HEK293 (cell line): ENCODE data around the gene RIOX2.

ENCODE experiments used
- CTCF ChIA-PET: fragments of 350-600 bp; formaldehyde crosslinking; extraction: SDS; loops from one replicate; lab custom pipeline; 2021; ENCODE audit warnings: antibody characterized with exemption; lab: Yijun Ruan, JAX
- POLR2A ChIA-PET: fragments of 300-600 bp; formaldehyde crosslinking; extraction: SDS; loops from one replicate; lab custom pipeline; 2020; ENCODE audit warnings: antibody characterized with exemption, inconsistent platforms; lab: Yijun Ruan, JAX
- H3K27ac ChIP-seq: fragments of 200-500 bp; sonication (Bioruptor generic); 2 replicates; pipeline ENCODE4 v1.5.1; 2014; ENCODE audit warnings: low read depth, low read length, control low read depth, inconsistent platforms; ENCODE audit errors: extremely low read depth
- H3K36me3 ChIP-seq, 2 experiments: fragments of 200-500 bp in 1 of 2; sonication (Bioruptor generic) in 1 of 2; 1 replicate in 1 of 2; 2 replicates in 1 of 2; pipeline ENCODE4 v1.5.1; 2014 to 2017; ENCODE audit warnings: inconsistent platforms in 2 of 2, low read length in 2 of 2; ENCODE audit not compliant: control insufficient read depth in 2 of 2, insufficient read depth in 1 of 2
- H3K4me1 ChIP-seq: fragments of 200-500 bp; sonication (Bioruptor generic); 2 replicates; pipeline ENCODE4 v1.5.1; 2014; ENCODE audit warnings: mild to moderate bottlenecking, low read length, inconsistent platforms; ENCODE audit not compliant: control insufficient read depth, insufficient read depth
- H3K4me3 ChIP-seq: 2 replicates; pipeline ENCODE4 v1.5.1; 2011; ENCODE audit warnings: low read depth, mild to moderate bottlenecking, control low read depth, low read length, moderate library complexity
- H3K9me3 ChIP-seq: fragments of 200-500 bp; sonication (Bioruptor generic); 2 replicates; pipeline ENCODE4 v1.5.1; 2014; ENCODE audit warnings: low read depth, low read length, inconsistent platforms; ENCODE audit not compliant: control insufficient read depth, insufficient read depth
- KLF16 ChIP-seq: fragments of 450-650 bp; formaldehyde crosslinking; IDR thresholded peaks from 2 replicates; pipeline ENCODE4 v1.5.1; 2017; ENCODE audit warnings: missing biosample characterization, missing genetic modification characterization
- PRDM2 ChIP-seq: fragments of 450-650 bp; formaldehyde crosslinking; IDR thresholded peaks from 2 replicates; pipeline ENCODE4 v1.5.1; 2016; ENCODE audit warnings: missing biosample characterization, missing genetic modification characterization, borderline replicate concordance
- RBAK ChIP-seq: fragments of 450-650 bp; formaldehyde crosslinking; IDR thresholded peaks from 2 replicates; pipeline ENCODE4 v1.5.1; 2016; ENCODE audit warnings: missing biosample characterization, missing genetic modification characterization
- REPIN1 ChIP-seq: fragments of 450-650 bp; formaldehyde crosslinking; IDR thresholded peaks from 2 replicates; pipeline ENCODE4 v1.5.1; 2017; ENCODE audit warnings: missing biosample characterization, missing genetic modification characterization, low read depth
- SALL2 ChIP-seq: fragments of 450-650 bp; formaldehyde crosslinking; IDR thresholded peaks from 2 replicates; pipeline ENCODE4 v1.5.0; 2017; ENCODE audit warnings: missing biosample characterization, mild to moderate bottlenecking, missing genetic modification characterization, borderline replicate concordance
- SCRT2 ChIP-seq: fragments of 450-650 bp; formaldehyde crosslinking; IDR thresholded peaks from 2 replicates; pipeline ENCODE4 v1.5.1; 2016; ENCODE audit warnings: missing biosample characterization, missing genetic modification characterization
- SP3 ChIP-seq: fragments of 450-650 bp; formaldehyde crosslinking; IDR thresholded peaks from 2 replicates; pipeline ENCODE4 v1.5.1; 2016; ENCODE audit warnings: missing biosample characterization, missing genetic modification characterization
- YY2 ChIP-seq: fragments of 450-650 bp; formaldehyde crosslinking; IDR thresholded peaks from 2 replicates; pipeline ENCODE4 v1.5.1; 2016; ENCODE audit warnings: missing biosample characterization, missing genetic modification characterization
- ZBTB10 ChIP-seq: fragments of 450-650 bp; formaldehyde crosslinking; IDR thresholded peaks from 2 replicates; pipeline ENCODE4 v1.5.1; 2016; ENCODE audit warnings: missing biosample characterization, missing genetic modification characterization
- ZBTB21 ChIP-seq: fragments of 450-650 bp; formaldehyde crosslinking; IDR thresholded peaks from 2 replicates; pipeline ENCODE4 v1.5.1; 2017; ENCODE audit warnings: missing biosample characterization, missing genetic modification characterization
- ZBTB44 ChIP-seq: fragments of 450-650 bp; IDR thresholded peaks from 2 replicates; pipeline ENCODE4 v1.5.1; 2018; ENCODE audit warnings: missing biosample characterization, mild to moderate bottlenecking, missing genetic modification characterization
- ZNF2 ChIP-seq: fragments of 450-650 bp; formaldehyde crosslinking; IDR thresholded peaks from 2 replicates; pipeline ENCODE4 v1.5.1; 2016; ENCODE audit warnings: missing biosample characterization, missing genetic modification characterization
- ZNF223 ChIP-seq: fragments of 450-650 bp; formaldehyde crosslinking; IDR thresholded peaks from 2 replicates; pipeline ENCODE4 v1.5.1; 2016; ENCODE audit warnings: missing biosample characterization, missing genetic modification characterization
- ZNF324 ChIP-seq: fragments of 450-650 bp; formaldehyde crosslinking; IDR thresholded peaks from 2 replicates; pipeline ENCODE4 v1.5.1; 2016; ENCODE audit warnings: missing biosample characterization, missing genetic modification characterization
- ZNF366 ChIP-seq: fragments of 450-650 bp; formaldehyde crosslinking; conservative IDR thresholded peaks from 2 replicates; pipeline ENCODE4 v1.5.1; 2016; ENCODE audit warnings: missing biosample characterization, missing genetic modification characterization
- ZNF426 ChIP-seq: fragments of 450-650 bp; formaldehyde crosslinking; IDR thresholded peaks from 2 replicates; pipeline ENCODE4 v1.5.1; 2017; ENCODE audit warnings: missing biosample characterization, missing genetic modification characterization, mild to moderate bottlenecking, inconsistent platforms, moderate library complexity
- ZNF488 ChIP-seq: fragments of 450-650 bp; formaldehyde crosslinking; IDR thresholded peaks from 2 replicates; pipeline ENCODE4 v1.5.1; 2016; ENCODE audit warnings: missing biosample characterization, missing genetic modification characterization
- ZNF561 ChIP-seq: fragments of 450-650 bp; IDR thresholded peaks from 2 replicates; pipeline ENCODE4 v1.5.1; 2018; ENCODE audit warnings: missing biosample characterization, missing genetic modification characterization, borderline replicate concordance
- ZNF610 ChIP-seq: fragments of 450-650 bp; formaldehyde crosslinking; IDR thresholded peaks from 2 replicates; pipeline ENCODE4 v1.5.1; 2016; ENCODE audit warnings: missing biosample characterization, missing genetic modification characterization, borderline replicate concordance
- ZNF626 ChIP-seq: fragments of 450-650 bp; sonication (Bioruptor Pico); formaldehyde crosslinking; IDR thresholded peaks from 2 replicates; pipeline ENCODE4 v1.5.1; 2018; ENCODE audit warnings: missing biosample characterization, missing genetic modification characterization, inconsistent platforms
- ZNF768 ChIP-seq: fragments of 450-650 bp; formaldehyde crosslinking; IDR thresholded peaks from 2 replicates; pipeline ENCODE4 v1.5.1; 2018; ENCODE audit warnings: missing biosample characterization, mild to moderate bottlenecking, missing genetic modification characterization
- ZNF776 ChIP-seq: fragments of 450-650 bp; formaldehyde crosslinking; IDR thresholded peaks from 2 replicates; pipeline ENCODE4 v1.5.0; 2017; ENCODE audit warnings: missing biosample characterization, missing genetic modification characterization, borderline replicate concordance

Gene RIOX2

GRCh38 chr3:97996988-97997387 lies 24.8 kb upstream of the RIOX2 start:
- H3K27ac ChIP-seq, result no peak overlapping the region
- ChIA-PET POLR2A (no interaction called here), CTCF (interaction anchor here (0.6 kb wide), 1 partner anchor 60 kb away, joined by 3 read pairs; no protein-coding TSS in a partner anchor)
- TF ChIP-seq ZNF223 (tag by site-specific recombination) (no peak), ZBTB21 (no peak), ZNF626 (tag by site-specific recombination) (no peak), ZNF488 (tag by site-specific recombination) (no peak), SALL2 (tag by site-specific recombination) (no peak)
- no peaks in the 10 kb centered on the region for H3K36me3 ChIP-seq
- H3K9me3 ChIP-seq, result no peaks in the 10 kb centered on the region
- no peak overlapping the region for H3K4me3 ChIP-seq
- no peaks in the 10 kb centered on the region for H3K4me1 ChIP-seq

GRCh38 chr3:97994328-97994945 lies 22.2 kb upstream of the RIOX2 start:
- no peak overlapping the region for H3K4me3 ChIP-seq
- H3K9me3 ChIP-seq, result no peaks in the 10 kb centered on the region
- H3K27ac ChIP-seq, result no peak overlapping the region
- TF ChIP-seq YY2 (tag by site-specific recombination) (no peak), ZNF610 (no peak), ZNF324 (no peak), ZNF561 (tag by site-specific recombination) (no peak), SCRT2 (tag by site-specific recombination) (no peak), REPIN1 (tag by site-specific recombination) (no peak), ZBTB44 (no peak), ZBTB10 (no peak), ZNF366 (tag by site-specific recombination) (no peak), SALL2 (tag by site-specific recombination) (no peak), ZNF776 (no peak), SP3 (no peak), ZNF426 (no peak), ZNF768 (tag by site-specific recombination) (no peak), KLF16 (tag by site-specific recombination) (no peak), RBAK (tag by site-specific recombination) (no peak), PRDM2 (tag by site-specific recombination) (no peak), ZNF2 (tag by site-specific recombination) (no peak)
- H3K4me1 ChIP-seq, result no peaks in the 10 kb centered on the region
- ChIA-PET CTCF (no interaction called here), POLR2A (no interaction called here)
- H3K36me3 ChIP-seq, result no peaks in the 10 kb centered on the region
